IMR-90 (cell line): Measurements from ENCODE around the gene SPTB. TPM values are rescaled to one million over a fixed set of nuclear protein-coding genes. Genes with fewer than 3 reads are reported as not detected.
A peak's percentile ranks its signal among the peaks of the same experiment; 100 is the strongest.

Experiments used
- ATAC-seq: fragments of 200-7000 bp; cut with Tn5 transposase; 2 replicates; pipeline ENCODE4 v1.9.1; 2020; ENCODE audit warnings: low read depth, mild to moderate bottlenecking, moderate library complexity
- BruUV-seq: library from RNA; stranded (reverse); fragments of 400-500 nt; replicated peaks from 2 replicates; lab custom pipeline; 2021; lab: Mats Ljungman, UMichigan
- CTCF ChIA-PET: fragments of 300-600 bp; formaldehyde crosslinking; extraction: SDS; loops from one replicate; lab custom pipeline; 2021; ENCODE audit warnings: antibody characterized with exemption; lab: Yijun Ruan, JAX
- POLR2A ChIA-PET: fragments of 300-600 bp; sonication (Branson Sonifier 250); formaldehyde crosslinking; loops from one replicate; lab custom pipeline; 2022; ENCODE audit warnings: antibody characterized with exemption; ENCODE audit not compliant: unreplicated experiment; lab: Charles Lee
- DNase-seq: peaks from one replicate; pipeline ENCODE4 v3.0.0; 2013
- H2AFZ ChIP-seq: replicated peaks from 2 replicates; pipeline ENCODE3; 2013; ENCODE audit warnings: low read length, mild to moderate bottlenecking; ENCODE audit not compliant: poor library complexity
- H2AK5ac ChIP-seq: 2 replicates; pipeline ENCODE4 v1.6.1; 2013; ENCODE audit warnings: low read depth, low read length, inconsistent platforms
- H2AK9ac ChIP-seq: replicated peaks from 2 replicates; pipeline ENCODE3; 2013; ENCODE audit warnings: mild to moderate bottlenecking, low read depth, low read length, moderate library complexity; ENCODE audit not compliant: poor library complexity
- H2BK120ac ChIP-seq: 2 replicates; pipeline ENCODE4 v1.6.1; 2013; ENCODE audit warnings: low read depth, low read length, inconsistent platforms
- H2BK15ac ChIP-seq: 3 replicates; pipeline ENCODE4 v1.6.1; 2013; ENCODE audit warnings: low read depth, low read length, inconsistent platforms
- H2BK20ac ChIP-seq: 2 replicates; pipeline ENCODE4 v1.6.1; 2013; ENCODE audit warnings: low read depth, mild to moderate bottlenecking, inconsistent platforms, low read length, moderate library complexity
- H2BK5ac ChIP-seq: 2 replicates; pipeline ENCODE4 v1.6.1; 2013; ENCODE audit warnings: mild to moderate bottlenecking, low read depth, low read length, inconsistent platforms; ENCODE audit not compliant: poor library complexity, severe bottlenecking
- H3K14ac ChIP-seq: replicated peaks from 2 replicates; pipeline ENCODE4 v1.6.1; 2013; ENCODE audit warnings: low read depth, low read length, inconsistent platforms
- H3K18ac ChIP-seq: 2 replicates; pipeline ENCODE4 v1.6.1; 2013; ENCODE audit warnings: low read depth, low read length, control low read depth
- H3K23ac ChIP-seq: 2 replicates; pipeline ENCODE4 v1.6.1; 2013; ENCODE audit warnings: low read depth, low read length, inconsistent platforms
- H3K27ac ChIP-seq: 2 replicates; pipeline ENCODE4 v1.5.1; 2013; ENCODE audit warnings: mild to moderate bottlenecking, control low read depth, low read length; ENCODE audit not compliant: insufficient read depth
- H3K27me3 ChIP-seq: 2 replicates; pipeline ENCODE4 v1.6.1; 2013; ENCODE audit warnings: low read length; ENCODE audit not compliant: control insufficient read depth, insufficient read depth
- H3K36me3 ChIP-seq: 2 replicates; pipeline ENCODE4 v1.6.1; 2013; ENCODE audit warnings: low read length, mixed read lengths; ENCODE audit not compliant: control insufficient read depth, insufficient read depth
- H3K4ac ChIP-seq: 2 replicates; pipeline ENCODE4 v1.6.1; 2013; ENCODE audit warnings: low read depth, low read length, inconsistent platforms
- H3K4me1 ChIP-seq: 2 replicates; pipeline ENCODE4 v1.6.1; 2013; ENCODE audit warnings: low read length, mixed read lengths; ENCODE audit not compliant: control insufficient read depth, insufficient read depth
- H3K4me2 ChIP-seq: 2 replicates; pipeline ENCODE4 v1.6.1; 2013; ENCODE audit warnings: low read depth, mild to moderate bottlenecking, control low read depth, low read length, moderate library complexity
- H3K4me3 ChIP-seq: 2 replicates; pipeline ENCODE4 v1.5.1; 2013; ENCODE audit warnings: low read depth, mild to moderate bottlenecking, control low read depth, low read length, moderate library complexity; ENCODE audit not compliant: insufficient read depth
- H3K56ac ChIP-seq: 2 replicates; pipeline ENCODE4 v1.6.1; 2013; ENCODE audit warnings: low read length, inconsistent platforms; ENCODE audit not compliant: insufficient read depth; ENCODE audit errors: extremely low read depth
- H3K79me1 ChIP-seq, 2 experiments: 2 replicates each; pipeline ENCODE4 v1.6.1; 2013; ENCODE audit warnings: low read length in 2 of 2, inconsistent platforms in 1 of 2, low read depth in 1 of 2
- H3K9ac ChIP-seq: 2 replicates; pipeline ENCODE4 v1.6.1; 2013; ENCODE audit warnings: low read depth, low read length, control low read depth
- H3K9me1 ChIP-seq: 2 replicates; pipeline ENCODE4 v1.6.1; 2013; ENCODE audit warnings: low read length, inconsistent platforms; ENCODE audit not compliant: insufficient read depth
- H3K9me3 ChIP-seq: 2 replicates; pipeline ENCODE4 v1.6.1; 2013; ENCODE audit warnings: low read length; ENCODE audit not compliant: control insufficient read depth, insufficient read depth
- H4K20me1 ChIP-seq: 2 replicates; pipeline ENCODE4 v1.6.1; 2013; ENCODE audit warnings: low read length, inconsistent platforms; ENCODE audit not compliant: insufficient read depth
- H4K5ac ChIP-seq: 2 replicates; pipeline ENCODE4 v1.6.1; 2013; ENCODE audit warnings: mild to moderate bottlenecking, low read depth, low read length, control low read depth
- H4K8ac ChIP-seq, 2 experiments: 2 replicates each; pipeline ENCODE4 v1.6.1; 2013; ENCODE audit warnings: low read depth in 2 of 2, low read length in 2 of 2, control low read depth in 1 of 2, inconsistent platforms in 1 of 2
- H4K91ac ChIP-seq: 2 replicates; pipeline ENCODE4 v1.6.1; 2013; ENCODE audit warnings: low read depth, low read length, inconsistent platforms; ENCODE audit not compliant: insufficient read depth
- BHLHE40 ChIP-seq: fragments of 150-350 bp; IDR thresholded peaks from 2 replicates; pipeline ENCODE4 v1.6.1; 2016; ENCODE audit warnings: mild to moderate bottlenecking, low read depth, low read length
- CEBPB ChIP-seq: IDR thresholded peaks from 2 replicates; pipeline ENCODE4 v1.6.1; 2012; ENCODE audit warnings: low read depth, low read length, improper control_type of control experiment
- CHD1 ChIP-seq: IDR thresholded peaks from 2 replicates; pipeline ENCODE4 v1.6.1; 2012; ENCODE audit warnings: low read depth, low read length, improper control_type of control experiment
- CTCF ChIP-seq: conservative IDR thresholded peaks from 2 replicates; pipeline ENCODE4 v1.5.1; 2012; ENCODE audit warnings: mild to moderate bottlenecking, low read depth, low read length, improper control_type of control experiment
- FOS ChIP-seq: fragments of 150-350 bp; IDR thresholded peaks from 2 replicates; pipeline ENCODE4 v1.6.1; 2016; ENCODE audit warnings: low read depth, low read length
- MAFK ChIP-seq: IDR thresholded peaks from 2 replicates; pipeline ENCODE4 v1.6.1; 2012; ENCODE audit warnings: low read depth, low read length, improper control_type of control experiment
- MAZ ChIP-seq: IDR thresholded peaks from 2 replicates; pipeline ENCODE4 v1.6.1; 2012; ENCODE audit warnings: low read depth, mild to moderate bottlenecking, low read length, improper control_type of control experiment, moderate library complexity, borderline replicate concordance
- MXI1 ChIP-seq: IDR thresholded peaks from 2 replicates; pipeline ENCODE4 v1.6.1; 2012; ENCODE audit warnings: low read depth, mild to moderate bottlenecking, low read length, moderate library complexity, borderline replicate concordance
- NFE2L2 ChIP-seq: fragments of 150-350 bp; IDR thresholded peaks from 2 replicates; pipeline ENCODE4 v1.6.1; 2016; ENCODE audit warnings: low read depth, mild to moderate bottlenecking, low read length
- POLR2A ChIP-seq: IDR thresholded peaks from 2 replicates; pipeline ENCODE4 v1.6.1; 2012; ENCODE audit warnings: mild to moderate bottlenecking, low read depth, low read length
- RAD21 ChIP-seq: IDR thresholded peaks from 2 replicates; pipeline ENCODE4 v1.6.1; 2012; ENCODE audit warnings: low read length, improper control_type of control experiment
- RCOR1 ChIP-seq: IDR thresholded peaks from 2 replicates; pipeline ENCODE4 v1.6.1; 2012; ENCODE audit warnings: mild to moderate bottlenecking, low read length, improper control_type of control experiment; ENCODE audit not compliant: insufficient replicate concordance
- RFX5 ChIP-seq: IDR thresholded peaks from 2 replicates; pipeline ENCODE4 v1.8.0; 2012; ENCODE audit warnings: low read depth, mild to moderate bottlenecking, low read length, moderate library complexity
- SMC3 ChIP-seq: fragments of 150-350 bp; IDR thresholded peaks from 2 replicates; pipeline ENCODE4 v1.6.1; 2016; ENCODE audit warnings: low read depth, mild to moderate bottlenecking, antibody characterized with exemption, low read length, moderate library complexity
- USF2 ChIP-seq: fragments of 150-350 bp; IDR thresholded peaks from 2 replicates; pipeline ENCODE4 v1.6.1; 2017; ENCODE audit warnings: mild to moderate bottlenecking, antibody characterized with exemption, low read length, low read depth
- WGBS, 2 experiments: methylation state at CpG; one replicate each; pipeline versions ENCODE4 v1.1.5 to v1.1.7; 2013; ENCODE audit warnings: missing lambda C conversion rate in 2 of 2; ENCODE audit not compliant: insufficient read length in 1 of 2; ENCODE audit errors: extremely low coverage in 2 of 2; 5-methylcytosine and 5-hydroxymethylcytosine counted together
- dilution Hi-C: fragments of 300-500 bp; cut with HindIII; formaldehyde crosslinking; loops from one replicate; pipeline ENCODE4 v1.14.3; 2018; ENCODE audit warnings: low sequenced_read_pairs; ENCODE audit not compliant: unreplicated experiment
- in situ Hi-C: fragments of 300-500 bp; cut with MboI; formaldehyde crosslinking; loops from 3 replicates; pipeline ENCODE4 v1.14.3; 2019; ENCODE audit warnings: low sequenced_read_pairs, inconsistent platforms, mixed read lengths
- intact Hi-C: fragments of 100-400 bp; cut with micrococcal nuclease; formaldehyde crosslinking; loops from 2 replicates; pipeline ENCODE4 v1.10.0; 2022
- polyA plus RNA-seq, 3 experiments: library from polyadenylated mRNA; depleted of rRNA; stranded (reverse); fragments of >200 nt; gene quantifications; 2 replicates each; pipeline ENCODE4 v1.2.3, GENCODE V29; 2012; ENCODE audit warnings: low replicate concordance in 1 of 3
- total RNA-seq: library from RNA; depleted of rRNA; stranded (reverse); fragments of >200 nt; gene quantifications from 2 replicates; pipeline ENCODE4 v1.2.3, GENCODE V29; 2012
- TF ChIP-seq, protein P1 (sequence below): fragments of 150-350 bp; IDR thresholded peaks from 2 replicates; pipeline ENCODE4 v1.6.1; 2016; ENCODE audit warnings: low read depth, mild to moderate bottlenecking, low read length, moderate library complexity, borderline replicate concordance

SPTB gene
- total and polyA plus RNA-seq, 2 of the 4 experiments (the other 2 are of a cell fraction): under 0.01 to 0.07 TPM

DNA sequence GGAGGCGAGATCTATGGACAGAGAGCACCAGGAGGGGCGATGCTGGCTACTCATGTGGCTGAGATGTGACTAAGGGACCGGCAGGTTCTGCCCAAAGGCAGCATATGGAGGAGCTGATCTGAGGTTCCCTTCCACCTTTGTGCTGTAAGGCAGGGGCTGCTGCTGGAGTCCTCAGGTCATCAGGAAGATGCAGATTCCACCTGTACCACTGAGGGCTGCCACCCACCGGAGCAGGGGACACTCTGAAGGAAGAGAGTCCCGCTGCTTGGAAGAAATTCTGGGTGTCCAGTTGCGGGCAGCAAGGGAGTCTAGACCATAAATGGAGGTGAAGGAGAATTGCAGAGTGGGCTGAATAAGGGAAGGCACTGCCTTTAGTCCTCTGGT, 120.2 kb downstream of the SPTB start:
- Histone ChIP-seq H4K8ac (peak overlapping the region; percentile 57 to 86), H2BK120ac (peak overlapping the region; percentile 97), H3K36me3 (no peaks in the 10 kb centered on the region), H2AK5ac (peak overlapping the region; percentile 99), H2AFZ (peak overlapping the region; percentile 80), H4K91ac (peak overlapping the region; percentile 96), H3K56ac (no peak overlapping the region), H3K18ac (peak overlapping the region; percentile 86), H2BK5ac (peak overlapping the region; percentile 78), H4K20me1 (0 out of 2 replicates have a peak, but pooled peaks cover 6% of the 10 kb centered on the region), H3K9me3 (no peaks in the 10 kb centered on the region), H3K14ac (peak overlapping the region; percentile 93), H3K27me3 (peaks cover 3% of the 10 kb centered on the region; the same call in 1 of the 2 replicates), H3K4me2 (no peak overlapping the region), H3K27ac (peak overlapping the region; percentile 92), H2BK20ac (peak overlapping the region; percentile 98), H3K23ac (peak overlapping the region; percentile 92; the same call in 1 of the 2 replicates), H3K79me1 (no peaks in the 10 kb centered on the region), H2AK9ac (peak overlapping the region; percentile 95), H2BK15ac (peak overlapping the region; percentile 98; the same call in 2 of the 3 replicates), H3K4ac (peak overlapping the region; percentile 96), H3K9me1 (peaks cover 26% of the 10 kb centered on the region), H4K5ac (peak overlapping the region; percentile 71), H3K4me3 (no peak overlapping the region), H3K4me1 (peaks cover 50% of the 10 kb centered on the region), H3K9ac (no peak overlapping the region)
- BruUV-seq: no TSS peak
- TF ChIP-seq USF2 (no peak), CHD1 (no peak), SMC3 (no peak), NFE2L2 (no peak), BHLHE40 (no peak), MXI1 (no peak), POLR2A (no peak), FOS (no peak), RAD21 (no peak), RFX5 (no peak), MAFK (no peak), CEBPB (no peak), MAZ (no peak), RCOR1 (no peak), CTCF (no peak)
- TF ChIP-seq, protein P1, sequence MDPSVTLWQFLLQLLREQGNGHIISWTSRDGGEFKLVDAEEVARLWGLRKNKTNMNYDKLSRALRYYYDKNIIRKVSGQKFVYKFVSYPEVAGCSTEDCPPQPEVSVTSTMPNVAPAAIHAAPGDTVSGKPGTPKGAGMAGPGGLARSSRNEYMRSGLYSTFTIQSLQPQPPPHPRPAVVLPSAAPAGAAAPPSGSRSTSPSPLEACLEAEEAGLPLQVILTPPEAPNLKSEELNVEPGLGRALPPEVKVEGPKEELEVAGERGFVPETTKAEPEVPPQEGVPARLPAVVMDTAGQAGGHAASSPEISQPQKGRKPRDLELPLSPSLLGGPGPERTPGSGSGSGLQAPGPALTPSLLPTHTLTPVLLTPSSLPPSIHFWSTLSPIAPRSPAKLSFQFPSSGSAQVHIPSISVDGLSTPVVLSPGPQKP: no peak
- dilution Hi-C loops: no loop called here
- DNase-seq (no peak), ATAC-seq (no peak)
- in situ Hi-C loops: no loop called here
- WGBS, 2 experiments: 80% methylated on average over 1 of the region's 6 CpGs; no CpG with 5 or more reads in 1 of the 2 experiments
- intact Hi-C loops: loop anchor here (2.0 kb wide), 1 partner anchor 53 kb away; no protein-coding TSS in a partner anchor
- ChIA-PET CTCF (interaction anchor here (1.4 kb wide), 1 partner anchor 42 kb away, joined by 3 read pairs; no protein-coding TSS in a partner anchor), POLR2A (no interaction called here)
